Left colon (tissue), 2 donors: Measurements from ENCODE around the gene OR4C16. TPM values are rescaled to one million over a fixed set of nuclear protein-coding genes. Genes with fewer than 3 reads are reported as not detected.

ENCODE experiments used
- ATAC-seq: fragments of 200-7000 bp; cut with Tn5 transposase; one replicate; pipeline ENCODE4 v1.9.1; 2020; ENCODE audit warnings: mild to moderate bottlenecking, moderate library complexity
- DNase-seq, 2 donors: peaks; one replicate each; pipeline ENCODE4 v3.0.0-alpha.2; 2020
- intact Hi-C, 2 donors: fragments of 100-400 bp; cut with DNase I in 1 of 2; cut with micrococcal nuclease in 1 of 2; formaldehyde crosslinking; loops; one replicate each; pipeline versions ENCODE4 v1.11.2 to v1.14.0; 2022; cut with DNase I, micrococcal nuclease
- long read RNA-seq: library from polyadenylated mRNA; unstranded; transcript quantifications from one replicate; pipeline ENCODE4 v2.0.0, GENCODE V29; 2021
- total RNA-seq, 2 donors: library from RNA; stranded (reverse); fragmentation: NEBNext Ultra II Directional; extraction: Animal tissue kit (Norgen Biotek cat#: 25700); gene quantifications; one replicate each; pipeline ENCODE4 v1.2.1, GENCODE V29; 2021
- donor health status: DM: no; HTN: no; CAD: no.
- donor health status: DM: yes; HTN: yes; CAD: no.

Gene OR4C16
- total RNA-seq = not detected
- long read RNA-seq = 0 reads

DNA sequence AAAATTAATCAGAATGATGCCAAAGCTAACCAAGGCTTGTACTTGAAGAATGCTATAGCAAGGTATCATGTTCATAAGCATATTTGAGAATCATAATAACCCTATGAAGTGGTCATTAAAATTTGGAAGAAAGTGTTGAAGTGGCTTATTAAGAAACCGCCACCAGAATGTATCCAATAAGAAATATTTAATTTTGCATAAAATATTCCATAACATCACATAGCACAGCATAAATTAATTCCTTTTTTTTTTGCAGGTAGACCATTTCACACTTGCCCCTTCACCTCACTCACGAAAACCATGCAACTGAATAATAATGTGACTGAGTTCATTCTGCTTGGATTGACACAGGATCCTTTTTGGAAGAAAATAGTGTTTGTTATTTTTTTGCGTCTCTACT is at the start of gene OR4C16:
Gene OR4C16 (plus strand): TSS at position 301 of the 400 bp plus-strand sequence. CDS start 0 bp downstream, at position 301.
- no peak for DNase-seq
- intact Hi-C loops = no loop called here
- ATAC-seq = no peak

DNA sequence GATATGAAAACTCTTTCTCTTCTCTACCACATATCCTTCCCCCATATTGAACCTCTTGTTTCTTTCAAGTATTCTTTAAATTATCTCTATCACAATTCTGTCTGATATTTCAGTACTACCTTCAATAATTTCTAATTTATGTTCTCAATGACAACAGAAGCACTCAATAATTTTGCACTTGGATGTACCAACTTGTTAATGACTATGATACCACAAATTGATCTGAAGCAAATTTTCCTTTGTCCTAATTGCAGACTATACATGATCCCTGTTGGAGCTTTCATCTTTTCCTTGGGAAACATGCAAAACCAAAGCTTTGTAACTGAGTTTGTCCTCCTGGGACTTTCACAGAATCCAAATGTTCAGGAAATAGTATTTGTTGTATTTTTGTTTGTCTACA is 17.8 kb upstream of the OR4C16 start, which contains the start of gene OR4C15:
Gene OR4C15 (plus strand): TSS at position 301 of the 400 bp plus-strand sequence. CDS start 0 bp downstream, at position 301.
- DNase-seq (no peak), ATAC-seq (no peak)
- intact Hi-C loops = no loop called here

DNA sequence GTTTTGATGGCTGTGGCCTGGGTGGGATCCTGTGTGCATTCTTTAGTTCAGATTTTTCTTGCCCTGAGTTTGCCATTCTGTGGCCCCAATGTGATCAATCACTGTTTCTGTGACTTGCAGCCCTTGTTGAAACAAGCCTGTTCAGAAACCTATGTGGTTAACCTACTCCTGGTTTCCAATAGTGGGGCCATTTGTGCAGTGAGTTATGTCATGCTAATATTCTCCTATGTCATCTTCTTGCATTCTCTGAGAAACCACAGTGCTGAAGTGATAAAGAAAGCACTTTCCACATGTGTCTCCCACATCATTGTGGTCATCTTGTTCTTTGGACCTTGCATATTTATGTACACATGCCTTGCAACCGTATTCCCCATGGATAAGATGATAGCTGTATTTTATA is 620 bp downstream of the OR4C16 start:
- intact Hi-C loops = no loop called here
- DNase-seq = no peak
- ATAC-seq = no peak

DNA sequence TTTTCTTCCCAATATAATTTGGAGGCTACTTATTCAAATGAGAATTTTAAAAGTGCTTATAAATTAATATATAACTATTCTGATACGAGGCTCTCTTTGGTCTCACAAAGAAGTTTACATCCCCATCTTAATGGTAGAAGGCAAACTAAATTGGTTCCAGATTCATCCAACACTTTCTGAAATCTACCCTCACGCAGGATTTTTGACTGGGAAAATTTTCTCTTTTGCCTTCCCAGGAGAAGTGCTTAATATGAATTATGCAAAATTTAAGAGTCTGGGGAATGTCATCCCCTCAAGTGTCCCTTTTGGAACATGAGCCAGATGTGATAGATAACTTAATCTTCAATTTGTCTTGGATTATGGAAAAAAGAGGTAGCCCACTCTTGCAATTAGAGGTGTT is 35.6 kb downstream of the OR4C16 start, which contains the start of gene OR4C11:
Gene OR4C11 (minus strand): TSS at position 101 of the 400 bp plus-strand sequence. CDS start 3,272 bp downstream, outside the sequence.
- no peak for ATAC-seq
- no peak for DNase-seq
- intact Hi-C loops = no loop called here

Other genes with a start within 250 kb of the OR4C16 start
- not detected for gene OR4A16, start 228.9 kb upstream of the OR4C16 start, total RNA-seq
- not detected for gene OR4A15, start 204.2 kb upstream of the OR4C16 start, total RNA-seq
- gene OR4C15, start 17.7 kb upstream of the OR4C16 start, total RNA-seq = not detected
- not detected for gene OR4C11, start 35.5 kb downstream of the OR4C16 start, total RNA-seq
- not detected for gene OR4P4, start 63.0 kb downstream of the OR4C16 start, total RNA-seq
- not detected for gene OR4S2, start 76.2 kb downstream of the OR4C16 start, total RNA-seq
- gene OR4C6, start 90.1 kb downstream of the OR4C16 start, total RNA-seq = not detected
- gene OR5D13, start 201.3 kb downstream of the OR4C16 start, total RNA-seq = not detected
- not detected for gene OR5D14, start 223.4 kb downstream of the OR4C16 start, total RNA-seq
- gene OR5L1, start 239.2 kb downstream of the OR4C16 start, total RNA-seq = not detected
- gene OR5D18, start 247.5 kb downstream of the OR4C16 start, total RNA-seq = not detected